Natural killer cell (primary cell): ENCODE measurements around the gene FITM2. TPM values are rescaled to one million over a fixed set of nuclear protein-coding genes. Genes with fewer than 3 reads are reported as not detected.

ENCODE experiments used
- ATAC-seq, 3 donors: fragments of 150-1000 bp in 2 of 3; fragments of 200-7000 bp in 1 of 3; cut with Tn5 transposase; 1 replicate in 1 of 3; 2 replicates in 2 of 3; pipeline ENCODE4 v1.10.0; 2021; ENCODE audit warnings: mild to moderate bottlenecking in 2 of 3, moderate library complexity in 2 of 3
- DNase-seq, 2 donors: peaks; one replicate each; pipeline versions ENCODE4 v3.0.0 to v3.0.0-alpha.2; 2013 to 2021; ENCODE audit warnings: mixed read lengths in 1 of 2
- H3K27ac ChIP-seq: one replicate; pipeline ENCODE4 v1.5.1; 2013; ENCODE audit warnings: mild to moderate bottlenecking, low read length
- H3K27me3 ChIP-seq: one replicate; pipeline ENCODE4 v1.6.1; 2013; ENCODE audit warnings: low read length; ENCODE audit not compliant: control insufficient read depth, insufficient read depth
- H3K36me3 ChIP-seq: one replicate; pipeline ENCODE4 v1.6.1; 2013; ENCODE audit warnings: low read length; ENCODE audit not compliant: control insufficient read depth, insufficient read depth
- H3K4me1 ChIP-seq: one replicate; pipeline ENCODE4 v1.6.1; 2013; ENCODE audit warnings: low read length; ENCODE audit not compliant: control insufficient read depth, insufficient read depth
- H3K4me3 ChIP-seq: one replicate; pipeline ENCODE4 v1.5.1; 2013; ENCODE audit warnings: low read length
- H3K9me3 ChIP-seq: one replicate; pipeline ENCODE4 v1.6.1; 2013; ENCODE audit warnings: low read length; ENCODE audit not compliant: control insufficient read depth, insufficient read depth
- H3K27ac Mint-ChIP-seq, 2 donors: one replicate each; pipeline ENCODE4 v1.8.0; 2022; ENCODE audit warnings: mild to moderate bottlenecking in 2 of 2, mixed read lengths in 2 of 2, moderate library complexity in 1 of 2
- H3K27me3 Mint-ChIP-seq, 2 donors: one replicate each; pipeline ENCODE4 v1.8.0; 2022; ENCODE audit warnings: low read depth in 2 of 2, mixed read lengths in 2 of 2
- H3K36me3 Mint-ChIP-seq: one replicate; pipeline ENCODE4 v1.8.0; 2022; ENCODE audit warnings: mixed read lengths
- H3K4me1 Mint-ChIP-seq, 2 donors: one replicate each; pipeline ENCODE4 v1.8.0; 2022; ENCODE audit warnings: mixed read lengths in 2 of 2
- H3K4me3 Mint-ChIP-seq: one replicate; pipeline ENCODE4 v1.8.0; 2022; ENCODE audit warnings: mild to moderate bottlenecking, moderate library complexity, mixed read lengths
- H3K9me3 Mint-ChIP-seq, 2 donors: one replicate each; pipeline ENCODE4 v1.8.0; 2022; ENCODE audit warnings: mixed read lengths in 2 of 2
- CTCF ChIP-seq: fragments of 200-600 bp; IDR thresholded peaks from one replicate; pipeline ENCODE4 v1.8.0; 2022; ENCODE audit warnings: antibody characterized with exemption
- WGBS: methylation state at CpG from one replicate; pipeline ENCODE4 v1.1.7; 2013; ENCODE audit warnings: missing lambda C conversion rate; ENCODE audit not compliant: insufficient coverage; 5-methylcytosine and 5-hydroxymethylcytosine counted together
- intact Hi-C: fragments of 100-400 bp; cut with micrococcal nuclease; formaldehyde crosslinking; loops from one replicate; pipeline ENCODE4 v1.14.2; 2022
- total RNA-seq, 4 donors: library from RNA; stranded (reverse); fragments of 120-200 nt in 1 of 4; gene quantifications; one replicate each; pipeline versions ENCODE4 v1.2.3 to v1.2.4, GENCODE V29; 2013 to 2022

The FITM2 gene
- 1 to 10 TPM; 3.7 to 6.0 (median 3.9) TPM for total RNA-seq
- 4.7 TPM for total RNA-seq (2013)

DNA sequence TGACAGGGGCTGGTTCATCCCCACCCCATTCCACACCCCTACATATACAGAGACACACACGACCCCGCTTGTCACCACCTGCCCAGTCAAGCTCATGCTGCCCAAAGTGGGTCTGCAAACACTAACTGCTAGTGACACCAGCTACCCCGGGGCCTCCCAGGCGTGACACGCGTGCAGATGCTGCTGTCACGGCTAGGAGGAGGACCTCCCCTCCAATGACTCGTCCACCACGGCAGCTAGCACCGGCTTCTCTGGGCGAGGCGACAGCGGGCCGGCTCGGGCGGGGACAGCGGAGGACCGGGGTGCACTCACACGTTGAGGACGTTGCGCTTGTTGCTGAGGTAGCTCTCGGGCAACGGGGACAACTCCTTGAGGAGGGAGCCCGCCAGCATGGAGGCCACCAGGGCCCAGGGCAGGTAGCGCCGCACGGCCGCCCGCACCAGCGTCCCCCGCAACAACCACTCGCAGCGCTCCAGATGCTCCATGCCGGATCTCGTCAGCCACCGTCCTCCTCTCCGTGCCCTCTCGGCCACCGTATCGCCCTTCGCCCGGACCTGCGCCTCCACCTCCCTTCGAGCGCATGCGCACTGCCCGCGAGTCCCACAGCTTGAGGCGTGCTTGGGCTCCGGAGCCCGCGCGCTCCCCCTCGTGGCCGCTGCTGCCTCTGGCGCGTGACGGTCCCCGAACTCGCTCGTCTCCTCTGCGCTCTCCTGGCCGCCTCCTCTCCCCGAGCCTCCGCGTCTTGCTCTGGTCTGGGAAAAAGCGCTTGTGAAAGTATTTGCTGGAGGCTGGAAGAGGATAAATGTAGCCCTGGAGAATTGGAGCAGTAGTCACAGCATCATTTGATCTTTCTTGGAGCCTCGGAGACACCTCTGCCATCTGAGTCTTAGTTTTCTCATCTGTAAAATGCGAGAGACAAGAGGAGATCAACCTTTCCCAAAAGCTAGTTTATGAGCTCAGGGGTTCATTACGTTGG lies at the start of gene FITM2:
FITM2 (minus strand) TSS at position 539 of the 976 bp plus-strand sequence; CDS start at position 485, 54 bp downstream.
- Histone ChIP-seq H3K27ac (peak within 1 kb of the TSS; percentile 34), H3K27me3 (no peaks in the 10 kb centered on the region), H3K36me3 (peaks cover 3% of the 10 kb centered on the region), H3K4me1 (peaks cover 18% of the 10 kb centered on the region), H3K9me3 (no peaks in the 10 kb centered on the region), H3K4me3 (peak within 1 kb of the TSS; percentile 96)
- Mint-ChIP-seq H3K4me3 (peak within 1 kb of the TSS; percentile 97), H3K4me1 (peaks cover 24 to 28% of the 10 kb centered on the region in 2 donors), H3K27me3 (no peaks in the 10 kb centered on the region), H3K9me3 (no peaks in the 10 kb centered on the region), H3K36me3 (no peaks in the 10 kb centered on the region), H3K27ac (peak within 1 kb of the TSS; percentile 86 to 95)
- ATAC-seq (peak; percentile 95 to 97 (median 95)), DNase-seq (peak; percentile 98 to 99)
- intact Hi-C loops, result loop anchor here (1.0 kb wide), 1 partner anchor 94 kb away; no protein-coding TSS in a partner anchor
- 2% methylated on average over 70 of the region's 70 CpGs for WGBS
- TF ChIP-seq CTCF, result peak; percentile 90

- peaks cover 8 to 15% of the 10 kb centered on the region in 2 donors for H3K27me3 Mint-ChIP-seq
- Histone ChIP-seq H3K9me3 (no peaks in the 10 kb centered on the region), H3K27ac (no peak overlapping the region), H3K36me3 (no peaks in the 10 kb centered on the region), H3K4me1 (no peaks in the 10 kb centered on the region), H3K27me3 (no peaks in the 10 kb centered on the region), H3K4me3 (no peak overlapping the region)
- H3K4me3 Mint-ChIP-seq, result no peak overlapping the region
- DNase-seq (no peak), ATAC-seq (no peak)
- H3K27ac Mint-ChIP-seq, result no peak overlapping the region
- no peaks in the 10 kb centered on the region for H3K4me1 Mint-ChIP-seq
- H3K9me3 Mint-ChIP-seq, result no peaks in the 10 kb centered on the region
- intact Hi-C loops, result no loop called here
- TF ChIP-seq CTCF, result no peak
- no peaks in the 10 kb centered on the region for H3K36me3 Mint-ChIP-seq
These were observed 49.2 kb upstream of the FITM2 start for GRCh38 chr20:44360221-44360620.

DNA sequence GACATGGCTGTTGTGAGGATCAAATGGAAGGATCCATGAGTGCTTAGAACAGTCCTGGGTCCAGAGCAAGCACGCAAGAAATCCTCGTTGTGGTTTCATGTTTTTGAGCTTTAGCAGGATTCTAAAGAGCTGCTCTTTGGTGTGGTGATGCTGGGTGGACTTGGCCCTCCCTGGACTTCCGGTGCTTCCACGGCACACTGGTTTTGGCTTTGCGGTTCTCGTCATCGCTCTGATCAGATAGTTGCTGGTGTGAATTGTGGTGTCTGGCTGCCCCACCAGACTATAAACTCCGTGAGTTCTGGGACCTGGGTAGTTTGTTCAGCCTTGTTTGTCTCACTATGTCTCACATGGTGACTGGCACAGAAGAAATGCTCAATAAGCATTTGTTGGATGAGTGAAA lies 47.8 kb upstream of the FITM2 start:
- no peaks in the 10 kb centered on the region for H3K36me3 Mint-ChIP-seq
- 78% methylated on average over 8 of the region's 8 CpGs for WGBS
- no peak for ATAC-seq
- no peak for DNase-seq
- Histone ChIP-seq H3K36me3 (no peaks in the 10 kb centered on the region), H3K4me3 (no peak overlapping the region), H3K9me3 (no peaks in the 10 kb centered on the region), H3K4me1 (no peaks in the 10 kb centered on the region), H3K27me3 (no peaks in the 10 kb centered on the region), H3K27ac (no peak overlapping the region)
- TF ChIP-seq CTCF, result no peak
- no peaks in the 10 kb centered on the region for H3K4me1 Mint-ChIP-seq
- H3K9me3 Mint-ChIP-seq, result no peaks in the 10 kb centered on the region
- H3K27me3 Mint-ChIP-seq, result peaks cover 14 to 15% of the 10 kb centered on the region in 2 donors
- no peak overlapping the region for H3K27ac Mint-ChIP-seq
- intact Hi-C loops, result no loop called here
- H3K4me3 Mint-ChIP-seq, result no peak overlapping the region
